Body of pancreas (tissue), 4 donors: ENCODE measurements around the gene FAM186B. TPM values are rescaled to one million over a fixed set of nuclear protein-coding genes. Genes with fewer than 3 reads are reported as not detected.

Experiments
- ATAC-seq: fragments of 150-250 bp; one replicate; pipeline ENCODE4 v1.9.1; 2016
- DNase-seq, 4 donors: peaks; one replicate each; pipeline ENCODE4 v3.0.0-alpha.2; 2019
- H3K27ac ChIP-seq, 4 donors: fragments of 200-600 bp; sonication (generic); 1 replicate in 3 of 4; 2 replicates in 1 of 4; pipeline versions ENCODE4 v1.5.1 to v1.6.1; 2016 to 2019; ENCODE audit warnings: mild to moderate bottlenecking in 1 of 4, mixed read lengths in 1 of 4, moderate library complexity in 1 of 4
- H3K27me3 ChIP-seq, 2 donors: fragments of 200-600 bp; sonication (generic); one replicate each; pipeline ENCODE4 v1.6.0; 2016; ENCODE audit warnings: mild to moderate bottlenecking in 1 of 2
- H3K36me3 ChIP-seq, 2 donors: fragments of 200-600 bp; sonication (generic); replicated peaks in 1 of 2; 2 replicates each; pipeline ENCODE4 v1.5.1; 2016; ENCODE audit warnings: low read depth in 2 of 2; ENCODE audit not compliant: insufficient read depth in 1 of 2
- H3K4me1 ChIP-seq: fragments of 200-600 bp; sonication (generic); one replicate; pipeline ENCODE4 v1.6.0; 2016
- H3K4me3 ChIP-seq, 2 donors: fragments of 200-600 bp; sonication (generic); 1 replicate in 1 of 2; 2 replicates in 1 of 2; pipeline ENCODE4 v1.5.1; 2016 to 2019
- H3K9me3 ChIP-seq, 3 donors: fragments of 200-600 bp; sonication (generic); 1 replicate in 2 of 3; 2 replicates in 1 of 3; pipeline ENCODE4 v1.5.1; 2016
- CTCF ChIP-seq, 7 experiments: fragments of 450-650 bp in 4 of 7; fragments of 200-600 bp in 3 of 7; sonication (generic) in 3 of 7; IDR thresholded peaks; one replicate each; pipeline ENCODE4 v1.5.1; 2016 to 2019; ENCODE audit warnings: antibody characterized with exemption in 7 of 7
- POLR2A ChIP-seq, 3 donors: fragments of 450-650 bp; IDR thresholded peaks; one replicate each; pipeline ENCODE4 v1.6.1; 2016; ENCODE audit warnings: antibody characterized with exemption in 3 of 3, mild to moderate bottlenecking in 2 of 3
- WGBS, 2 donors: methylation state at CpG; one replicate each; pipeline ENCODE4 v1.1.5; 2017; 5-methylcytosine and 5-hydroxymethylcytosine counted together
- intact Hi-C: fragments of 100-400 bp; cut with DNase I; formaldehyde crosslinking; loops from one replicate; pipeline ENCODE4 v1.15.1; 2023
- total RNA-seq, 2 donors: library from RNA; depleted of rRNA; stranded (reverse); fragments of >200 nt; gene quantifications; one replicate each; pipeline ENCODE4 v1.1.0, GENCODE V29; 2016

The FAM186B gene
- total RNA-seq, 2 donors from 2014 or later = 0.78 TPM; not detected in 1

GRCh38 chr12:49543221-49543913 is 62.1 kb downstream of the FAM186B start:
- no peaks in the 10 kb centered on the region for H3K27me3 ChIP-seq
- TF ChIP-seq POLR2A (IDR thresholded peaks at IDR 0.05) = no peak
- no peak for TF ChIP-seq CTCF (IDR thresholded peaks at IDR 0.05)
- intact Hi-C loops = no loop called here

GRCh38 chr12:49542592-49543160 is 62.8 kb downstream of the FAM186B start:
- DNase-seq (no peak), ATAC-seq (no peak)
- intact Hi-C loops = no loop called here
- Histone ChIP-seq H3K4me1 (peaks cover 8% of the 10 kb centered on the region), H3K27me3 (no peaks in the 10 kb centered on the region), H3K27ac (no peak overlapping the region), H3K4me3 (no peak overlapping the region), H3K9me3 (no peaks in the 10 kb centered on the region), H3K36me3 (no peaks in the 10 kb centered on the region)
- WGBS, 2 donors = 50 to 85% methylated on average over 3 to 15 of the region's 15 CpGs
- TF ChIP-seq CTCF (IDR thresholded peaks at IDR 0.05) (no peak), POLR2A (IDR thresholded peaks at IDR 0.05) (no peak)

More at GRCh38 chr12:49543221-49543913, 62.1 kb downstream of the FAM186B start:
- ATAC-seq = no peak
- H3K36me3 ChIP-seq = no peaks in the 10 kb centered on the region
- H3K4me3 ChIP-seq = no peak overlapping the region
- DNase-seq = no peak
- no peak overlapping the region for H3K27ac ChIP-seq
- no peaks in the 10 kb centered on the region for H3K9me3 ChIP-seq
- H3K4me1 ChIP-seq = peaks cover under 1% of the 10 kb centered on the region
- WGBS, 2 donors = 57 to 68% methylated on average over 16 to 19 of the region's 20 CpGs

DNA sequence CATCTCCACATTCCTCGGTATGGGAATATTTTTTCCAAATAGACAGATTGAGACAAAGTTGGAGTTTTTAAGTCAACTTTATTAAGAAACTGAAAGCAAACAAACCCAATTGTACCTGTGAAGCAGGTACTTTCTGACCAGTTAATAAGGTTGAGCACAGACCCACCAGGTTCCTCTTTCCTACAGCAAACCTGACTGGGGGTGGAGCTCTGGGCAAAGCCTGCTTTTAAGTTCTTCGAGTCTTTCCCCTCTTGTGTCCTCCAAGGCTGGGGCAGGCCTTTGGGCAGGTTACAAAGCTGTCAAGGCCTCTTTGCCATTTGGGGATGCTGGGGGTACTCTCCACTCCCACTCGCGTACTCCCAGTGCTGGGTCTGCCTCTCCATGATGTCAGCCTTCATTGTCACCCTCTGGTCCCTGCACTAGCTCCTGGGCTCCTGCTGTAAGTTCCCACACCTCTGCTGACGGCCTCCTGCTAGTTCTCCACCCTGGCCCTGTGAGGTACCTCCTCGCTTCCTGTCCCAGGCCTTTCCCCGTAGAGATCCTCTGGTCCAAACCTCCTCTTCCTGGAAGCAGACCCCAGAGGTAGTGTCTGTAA is 63.4 kb downstream of the FAM186B start:
- TF ChIP-seq CTCF (IDR thresholded peaks at IDR 0.05) (no peak), POLR2A (IDR thresholded peaks at IDR 0.05) (no peak)
- Histone ChIP-seq H3K4me3 (no peak overlapping the region), H3K9me3 (no peaks in the 10 kb centered on the region), H3K27ac (no peak overlapping the region), H3K4me1 (peaks cover 12% of the 10 kb centered on the region), H3K27me3 (no peaks in the 10 kb centered on the region), H3K36me3 (no peaks in the 10 kb centered on the region)
- DNase-seq (no peak), ATAC-seq (no peak)
- intact Hi-C loops = no loop called here
- 81 to 83% methylated on average over 7 of the region's 7 CpGs for WGBS, 2 donors

- 84 to 91% methylated on average over 13 to 18 of the region's 18 CpGs for WGBS, 2 donors
- H3K4me1 ChIP-seq = peaks cover 12% of the 10 kb centered on the region
- TF ChIP-seq POLR2A (IDR thresholded peaks at IDR 0.05) (no peak), CTCF (IDR thresholded peaks at IDR 0.05) (no peak)
- H3K9me3 ChIP-seq = no peaks in the 10 kb centered on the region
- DNase-seq (no peak), ATAC-seq (no peak)
- H3K27ac ChIP-seq = no peak overlapping the region
- no peaks in the 10 kb centered on the region for H3K27me3 ChIP-seq
- no peak overlapping the region for H3K4me3 ChIP-seq
- H3K36me3 ChIP-seq = no peaks in the 10 kb centered on the region
- intact Hi-C loops = no loop called here
These were observed 64.1 kb downstream of the FAM186B start for GRCh38 chr12:49541140-49541861.
